Heart left ventricle (tissue), 16 donors: Measurements from ENCODE around the gene FLNA. TPM values are rescaled to one million over a fixed set of nuclear protein-coding genes. Genes with fewer than 3 reads are reported as not detected.
A peak's percentile ranks its signal among the peaks of the same experiment; 100 is the strongest.
"Not testable (repeated sequence)": the region's sequence is repeated elsewhere in the genome, so short reads cannot be mapped to it uniquely, and the experiment has no call there.

Experiments
- ATAC-seq, 4 donors: fragments of 200-7000 bp; cut with Tn5 transposase; one replicate each; pipeline ENCODE4 v1.9.1; 2020 to 2022; ENCODE audit warnings: moderate library complexity in 4 of 4, mild to moderate bottlenecking in 3 of 4, moderate number of reproducible peaks in 1 of 4
- DNase-seq, 5 donors: peaks; one replicate each; pipeline ENCODE4 v3.0.0-alpha.2; 2020
- H3K27ac ChIP-seq, 12 donors: fragments of 200-600 bp; sonication (generic) in 4 of 12; one replicate each; pipeline versions ENCODE4 v1.5.0 to v1.8.0; 2016 to 2022; ENCODE audit warnings: mild to moderate bottlenecking in 2 of 12
- H3K27me3 ChIP-seq, 9 donors: fragments of 200-600 bp; sonication (generic) in 2 of 9; one replicate each; pipeline versions ENCODE4 v1.5.1 to v1.8.0; 2016 to 2022; ENCODE audit warnings: mild to moderate bottlenecking in 3 of 9
- H3K36me3 ChIP-seq, 9 donors: fragments of 200-600 bp; sonication (generic) in 2 of 9; one replicate each; pipeline versions ENCODE4 v1.5.0 to v1.8.0; 2018 to 2022; ENCODE audit warnings: mild to moderate bottlenecking in 2 of 9
- H3K4me1 ChIP-seq, 12 donors: fragments of 200-600 bp; sonication (generic) in 4 of 12; one replicate each; pipeline versions ENCODE4 v1.5.0 to v1.8.0; 2016 to 2022; ENCODE audit warnings: mild to moderate bottlenecking in 3 of 12
- H3K4me3 ChIP-seq, 12 donors: fragments of 200-600 bp; sonication (generic) in 4 of 12; one replicate each; pipeline versions ENCODE4 v1.5.0 to v1.8.0; 2017 to 2022; ENCODE audit warnings: mild to moderate bottlenecking in 9 of 12, moderate library complexity in 4 of 12
- H3K9me3 ChIP-seq, 12 donors: fragments of 200-600 bp; sonication (generic) in 4 of 12; one replicate each; pipeline versions ENCODE4 v1.5.0 to v1.8.0; 2016 to 2022; ENCODE audit warnings: mild to moderate bottlenecking in 1 of 12
- POLR2A ChIP-seq, 2 donors: fragments of 450-650 bp; IDR thresholded peaks; one replicate each; pipeline ENCODE4 v1.6.1; 2017; ENCODE audit warnings: antibody characterized with exemption in 2 of 2, mild to moderate bottlenecking in 2 of 2, moderate library complexity in 2 of 2
- WGBS, 4 donors: extraction: QIAGEN DNeasy Blood & Tissue Kit in 2 of 4; methylation state at CpG; one replicate each; pipeline versions ENCODE4 v1.1.5 to v1.1.7; 2013 to 2018; 5-methylcytosine and 5-hydroxymethylcytosine counted together
- intact Hi-C, 10 donors: fragments of 100-400 bp; cut with DNase I; formaldehyde crosslinking; loops; one replicate each; pipeline versions ENCODE4 v1.11.1 to v1.14.2; 2022
- polyA plus RNA-seq, 2 donors: library from polyadenylated mRNA; stranded (reverse); fragments of 200-250 nt; gene quantifications; one replicate each; pipeline ENCODE4 v1.2.3, GENCODE V29; 2013
- total RNA-seq, 9 donors: library from RNA; depleted of rRNA in 2 of 9; stranded (reverse); fragments of >200 nt in 2 of 9; fragmentation: NEBNext Ultra II Directional in 3 of 9; extraction: Animal tissue kit (Norgen Biotek cat#: 25700) in 3 of 9; gene quantifications; one replicate each; pipeline versions ENCODE4 v1.1.0 to v1.2.4, GENCODE V29; 2016 to 2023
- TF ChIP-seq, protein P1 (sequence below), 12 donors: fragments of 200-600 bp; sonication (generic) in 4 of 12; IDR thresholded peaks; one replicate each; pipeline versions ENCODE4 v1.5.0 to v1.8.0; 2018 to 2022; ENCODE audit warnings: antibody characterized with exemption in 12 of 12, mild to moderate bottlenecking in 5 of 12
- donor health status: ischemic (EF 13 %, LVEDD 7.1; RV severe dilation, severe dysfunction).
- donor health status: healthy with polysubstance abuse.
- donor health status: DM: no; HTN: yes; CAD: no.
- donor health status: DM: no; HTN: no; CAD: no.
- donor health status: ischemic (EF 25% LVEDD 6.9; RV normal size, moderate dysfunction).
- donor health status: ischemic (EF 25% LVEDD 5.7; RV mildly dilated, moderate dysfunction).
- donor health status: healthy.
- donor health status: DM: yes; HTN: yes; CAD: no.
- donor health status: ischemic (EF 35%, LVEDD 5.7; RV mildly dilated, moderate dysfunction).
- donor health status: nonischemic (EF 11% LVEDD 7.7; RV severe dilation, severe dysfunction).
- donor health status: DM: yes; HTN: yes; CAD: no.
- donor health status: PGD.
- donor health status: ischemic (EF 29% LVEDD 5.4; RV normal size, mild dysfunction).
- donor health status: nonischemic (EF 23%, LVEDD 6.1; RV moderate dilation, normal function).

The FLNA gene
- total and polyA plus RNA-seq, 11 donors = 155 to 465 (median 234) TPM

DNA sequence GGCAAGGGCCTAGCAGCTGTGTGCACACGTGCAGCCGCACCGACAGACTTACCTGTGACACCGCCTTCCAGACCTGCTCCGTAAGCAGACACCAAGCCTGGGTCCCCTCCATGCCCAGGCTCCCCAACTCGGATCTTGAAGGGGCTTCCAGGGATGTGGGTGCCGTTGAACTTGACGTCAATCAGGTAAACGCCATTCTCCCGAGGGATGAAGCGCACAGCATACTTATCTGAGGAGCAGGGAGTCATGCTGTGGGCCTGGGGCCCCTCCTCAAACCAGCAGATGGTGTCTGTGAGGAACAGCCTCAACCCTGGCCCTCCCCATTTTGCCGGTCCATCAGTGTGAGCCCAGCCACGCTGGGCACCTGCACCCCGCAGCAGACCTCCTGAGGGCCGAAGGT is 24.5 kb downstream of the FLNA start:
- WGBS, 4 donors = 74 to 82% (median 78%) methylated on average over 11 to 15 of the region's 15 CpGs
- DNase-seq = no peak
- H3K27ac ChIP-seq = peak overlapping the region in 1 of 12 donors; percentile 76

DNA sequence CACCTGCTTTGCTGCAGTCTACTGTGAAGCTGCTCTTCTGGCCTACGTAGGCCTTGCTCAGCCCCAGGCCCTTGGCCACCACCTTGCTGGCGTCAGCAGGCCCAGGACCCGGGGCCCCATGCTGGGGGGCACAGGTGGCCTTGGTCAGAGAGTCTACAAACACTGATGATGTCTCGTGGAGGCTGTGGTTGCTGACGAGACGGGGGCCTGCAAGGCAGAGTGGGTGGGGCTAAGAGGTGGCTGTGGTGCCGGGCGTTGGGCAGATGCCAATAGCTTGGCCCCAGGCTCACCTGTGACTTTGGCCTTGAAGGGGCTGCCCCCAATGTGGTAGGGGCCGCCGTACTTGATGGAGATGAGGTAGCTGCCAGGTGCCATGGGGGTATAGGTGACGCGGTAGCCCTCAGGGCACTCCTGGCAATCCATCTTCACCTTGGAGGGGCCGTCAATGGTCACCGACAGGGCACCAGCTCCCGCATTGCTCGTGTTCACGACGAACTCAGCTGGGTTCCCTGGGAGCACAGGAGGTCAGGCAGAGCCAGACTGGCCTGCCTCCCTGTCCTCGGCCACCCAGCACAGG is 25.0 kb downstream of the FLNA start:
- intact Hi-C loops = no loop called here
- peaks cover 0 to 19% (median 0%) of the 10 kb centered on the region in 12 donors for H3K4me1 ChIP-seq
- DNase-seq (peak in 1 of 5 donors; percentile 32), ATAC-seq (no peak)
- 59 to 73% (median 65%) methylated on average over 8 to 19 of the region's 19 CpGs for WGBS, 4 donors
- no peak overlapping the region for H3K4me3 ChIP-seq
- H3K36me3 ChIP-seq = peaks cover 0 to 64% (median 60%) of the 10 kb centered on the region in 9 donors
- no peak for TF ChIP-seq POLR2A (IDR thresholded peaks at IDR 0.05)
- TF ChIP-seq, protein P1, sequence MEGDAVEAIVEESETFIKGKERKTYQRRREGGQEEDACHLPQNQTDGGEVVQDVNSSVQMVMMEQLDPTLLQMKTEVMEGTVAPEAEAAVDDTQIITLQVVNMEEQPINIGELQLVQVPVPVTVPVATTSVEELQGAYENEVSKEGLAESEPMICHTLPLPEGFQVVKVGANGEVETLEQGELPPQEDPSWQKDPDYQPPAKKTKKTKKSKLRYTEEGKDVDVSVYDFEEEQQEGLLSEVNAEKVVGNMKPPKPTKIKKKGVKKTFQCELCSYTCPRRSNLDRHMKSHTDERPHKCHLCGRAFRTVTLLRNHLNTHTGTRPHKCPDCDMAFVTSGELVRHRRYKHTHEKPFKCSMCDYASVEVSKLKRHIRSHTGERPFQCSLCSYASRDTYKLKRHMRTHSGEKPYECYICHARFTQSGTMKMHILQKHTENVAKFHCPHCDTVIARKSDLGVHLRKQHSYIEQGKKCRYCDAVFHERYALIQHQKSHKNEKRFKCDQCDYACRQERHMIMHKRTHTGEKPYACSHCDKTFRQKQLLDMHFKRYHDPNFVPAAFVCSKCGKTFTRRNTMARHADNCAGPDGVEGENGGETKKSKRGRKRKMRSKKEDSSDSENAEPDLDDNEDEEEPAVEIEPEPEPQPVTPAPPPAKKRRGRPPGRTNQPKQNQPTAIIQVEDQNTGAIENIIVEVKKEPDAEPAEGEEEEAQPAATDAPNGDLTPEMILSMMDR (IDR thresholded peaks at IDR 0.05) = no peak
- peak overlapping the region in 2 of 12 donors; percentile 22 to 64 for H3K27ac ChIP-seq
- no peaks in the 10 kb centered on the region for H3K9me3 ChIP-seq
- no peaks in the 10 kb centered on the region for H3K27me3 ChIP-seq

More for the DNA sequence above, 24.5 kb downstream of the FLNA start:
- Histone ChIP-seq H3K27me3 (no peaks in the 10 kb centered on the region), H3K9me3 (no peaks in the 10 kb centered on the region), H3K4me1 (peaks cover 0 to 19% (median 0%) of the 10 kb centered on the region in 12 donors), H3K4me3 (no peak overlapping the region), H3K36me3 (peaks cover 0 to 70% (median 65%) of the 10 kb centered on the region in 9 donors)
- intact Hi-C loops = no loop called here
- no peak for TF ChIP-seq POLR2A (IDR thresholded peaks at IDR 0.05)
- TF ChIP-seq, protein P1 (IDR thresholded peaks at IDR 0.05) = no peak
- no peak for ATAC-seq

DNA sequence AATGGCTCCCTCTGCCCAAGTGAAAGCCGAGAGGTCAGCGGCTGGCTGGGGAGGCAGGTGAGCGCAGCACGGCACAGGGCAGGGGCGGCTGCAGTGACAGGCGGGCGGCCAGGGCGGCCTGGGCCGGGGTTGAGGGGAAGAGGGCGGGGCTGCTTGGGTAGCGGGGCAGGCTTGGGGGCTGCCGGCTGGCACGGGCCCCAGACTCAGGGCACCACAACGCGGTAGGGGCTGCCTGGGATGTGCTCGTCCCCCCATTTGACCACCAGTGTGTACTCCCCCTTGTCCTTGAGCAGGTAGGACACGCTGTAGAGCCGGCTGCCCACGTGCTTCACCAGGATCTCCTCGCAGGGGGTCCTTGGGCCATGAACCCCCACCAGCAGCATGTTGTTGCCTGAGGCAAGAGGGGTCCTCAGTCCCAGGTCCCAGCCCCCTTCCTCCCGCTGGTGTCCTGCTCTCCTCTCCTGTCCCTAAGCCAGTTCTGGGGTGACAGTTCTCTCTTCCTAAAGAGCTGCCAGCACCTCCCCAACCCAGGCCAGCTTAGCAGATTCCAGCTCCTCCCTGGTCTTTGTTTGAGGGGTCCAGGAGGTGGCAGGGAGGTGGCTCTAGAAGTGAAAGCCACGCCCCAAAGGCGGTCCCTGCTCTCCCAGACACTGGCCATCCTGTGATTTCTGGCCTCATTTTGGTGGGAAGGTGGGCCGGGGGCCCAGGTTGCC is 25.6 kb downstream of the FLNA start:
- Histone ChIP-seq H3K27me3 (no peaks in the 10 kb centered on the region), H3K36me3 (peaks cover 0 to 58% (median 53%) of the 10 kb centered on the region in 9 donors), H3K4me3 (no peak overlapping the region), H3K27ac (peak overlapping the region in 2 of 12 donors; percentile 52 to 64), H3K9me3 (no peaks in the 10 kb centered on the region), H3K4me1 (peaks cover 0 to 19% (median 0%) of the 10 kb centered on the region in 12 donors)
- peak in 3 of 5 donors; percentile 6 to 27 (median 26) for DNase-seq
- WGBS, 4 donors = 82 to 90% (median 86%) methylated on average over 19 to 24 of the region's 24 CpGs
- TF ChIP-seq, protein P1 (IDR thresholded peaks at IDR 0.05) = no peak
- TF ChIP-seq POLR2A (IDR thresholded peaks at IDR 0.05) = no peak
- intact Hi-C loops = no loop called here
- no peak for ATAC-seq

DNA sequence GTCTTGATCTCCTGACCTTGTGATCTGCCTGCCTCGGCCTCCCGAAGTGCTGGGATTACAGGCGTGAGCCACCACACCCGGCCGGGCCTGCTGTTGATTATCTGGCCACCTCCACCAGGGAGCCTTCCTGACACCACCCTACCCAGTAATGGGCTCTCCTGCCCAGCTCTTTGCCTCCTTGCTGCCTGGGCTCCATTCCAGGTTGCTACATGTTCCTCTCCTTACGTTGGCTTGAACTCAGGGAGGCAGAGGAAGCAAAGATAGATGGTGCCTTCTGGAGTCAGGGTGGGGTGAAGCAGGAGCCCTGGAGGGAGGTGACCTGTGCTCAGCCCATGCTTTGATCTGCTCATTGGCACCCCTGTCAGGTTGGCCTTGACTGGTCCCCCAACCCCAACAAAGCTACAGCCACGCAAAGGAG is 26.3 kb downstream of the FLNA start:
- ATAC-seq (no peak), DNase-seq (peak in 3 of 5 donors; percentile 8 to 27 (median 26))
- peaks cover 0 to 19% (median 0%) of the 10 kb centered on the region in 12 donors for H3K4me1 ChIP-seq
- no peak overlapping the region for H3K4me3 ChIP-seq
- TF ChIP-seq, protein P1 (IDR thresholded peaks at IDR 0.05) = no peak
- TF ChIP-seq POLR2A (IDR thresholded peaks at IDR 0.05) = no peak
- WGBS, 4 donors = 61 to 79% (median 74%) methylated on average over 7 of the region's 7 CpGs
- no peaks in the 10 kb centered on the region for H3K27me3 ChIP-seq
- intact Hi-C loops = no loop called here
- peaks cover 0 to 51% (median 46%) of the 10 kb centered on the region in 9 donors for H3K36me3 ChIP-seq
- no peaks in the 10 kb centered on the region for H3K9me3 ChIP-seq
- peak overlapping the region in 2 of 12 donors; percentile 52 to 64 for H3K27ac ChIP-seq

DNA sequence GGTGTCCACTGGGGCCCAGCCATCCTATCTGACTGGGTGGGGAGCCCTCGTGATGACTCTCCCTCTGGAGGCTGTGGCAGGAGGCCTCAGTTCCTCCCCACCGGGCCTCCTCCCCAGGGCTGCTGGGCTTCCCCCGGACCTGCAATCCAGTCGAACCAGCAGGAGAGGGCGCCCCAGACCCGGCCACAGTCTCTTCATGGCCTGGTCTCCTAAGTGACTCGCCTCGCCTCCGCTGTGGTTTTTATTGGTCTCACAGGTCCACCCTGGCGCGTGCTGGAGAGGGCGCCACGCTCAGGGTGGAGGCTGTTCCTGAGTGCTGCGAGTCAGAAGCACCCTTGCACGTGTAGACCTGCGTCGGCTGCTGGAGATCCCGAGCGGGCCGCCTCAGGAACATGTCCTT is 30.8 kb downstream of the FLNA start:
- intact Hi-C loops, H3K4me1 ChIP-seq, H3K27me3 ChIP-seq, DNase-seq, H3K36me3 ChIP-seq, H3K9me3 ChIP-seq, H3K27ac ChIP-seq, H3K4me3 ChIP-seq: not testable (repeated sequence)
- WGBS, 4 donors = no CpG with 5 or more reads among the region's 20 CpGs
- ATAC-seq = peak; percentile 8 to 44 (median 31)

DNA sequence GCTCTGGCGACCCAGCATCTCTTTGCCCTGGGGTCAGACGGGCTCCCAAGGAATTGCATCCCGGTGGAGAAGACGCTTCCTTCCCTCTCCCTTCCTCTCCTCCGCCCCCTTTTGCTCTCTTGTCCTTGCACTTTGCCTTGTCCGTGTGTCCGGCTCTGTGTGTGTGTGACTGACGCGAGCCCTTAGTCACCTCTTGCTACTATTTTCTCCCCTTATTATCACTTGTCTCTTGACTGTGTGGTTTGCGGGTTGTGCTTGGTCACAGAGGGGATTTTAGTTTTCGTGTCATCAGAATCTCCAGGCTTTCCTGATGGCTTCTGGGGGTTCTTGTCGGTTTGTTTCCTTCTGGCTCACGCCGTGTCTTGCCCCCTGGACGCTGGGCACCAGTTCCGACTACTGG is 31.4 kb downstream of the FLNA start:
- H3K4me1 ChIP-seq = not testable (repeated sequence)
- no CpG with 5 or more reads among the region's 16 CpGs for WGBS, 4 donors
- ATAC-seq = peak in 2 of 4 donors; percentile 1 to 9

More for the DNA sequence above, 31.4 kb downstream of the FLNA start:
- H3K27ac ChIP-seq, H3K27me3 ChIP-seq, H3K9me3 ChIP-seq, H3K36me3 ChIP-seq, H3K4me3 ChIP-seq, intact Hi-C loops, DNase-seq: not testable (repeated sequence)
